K562 (cell line): Measurements from ENCODE around the gene PSAP. TPM values are rescaled to one million over a fixed set of nuclear protein-coding genes. Genes with fewer than 3 reads are reported as not detected.

Experiments
- CBFA2T3 ChIP-seq: fragments of 450-650 bp; IDR thresholded peaks from 2 replicates; pipeline ENCODE4 v1.6.1; 2017
- DACH1 ChIP-seq: fragments of 450-650 bp; IDR thresholded peaks from 2 replicates; pipeline ENCODE4 v1.6.1; 2018; ENCODE audit not compliant: partially characterized antibody
- DMBX1 ChIP-seq: fragments of 250-450 bp; sonication (Bioruptor Pico); IDR thresholded peaks from 2 replicates; pipeline ENCODE4 v1.8.0; 2022; ENCODE audit warnings: inconsistent platforms, mild to moderate bottlenecking, moderate library complexity, borderline replicate concordance
- HLTF ChIP-seq: fragments of 450-650 bp; IDR thresholded peaks from 2 replicates; pipeline ENCODE4 v1.6.1; 2016
- KLF16 ChIP-seq: IDR thresholded peaks from 2 replicates; pipeline ENCODE4 v1.6.1; 2016; ENCODE audit warnings: antibody characterized with exemption
- MAFG ChIP-seq: fragments of 450-650 bp; conservative IDR thresholded peaks from 2 replicates; pipeline ENCODE4 v1.6.1; 2016; ENCODE audit warnings: missing genetic modification characterization, missing compliant biosample characterization
- NFXL1 ChIP-seq: fragments of 450-650 bp; formaldehyde crosslinking; IDR thresholded peaks from 2 replicates; pipeline ENCODE4 v1.4.0; 2021; ENCODE audit warnings: mild to moderate bottlenecking
- SAP30 ChIP-seq: fragments of 200-600 bp; sonication (generic); IDR thresholded peaks from 2 replicates; pipeline ENCODE4 v1.6.1; 2012; ENCODE audit warnings: borderline replicate concordance, low read depth, mild to moderate bottlenecking, moderate library complexity, low read length, control low read depth, inconsistent platforms; ENCODE audit not compliant: insufficient read depth, poor library complexity, severe bottlenecking
- SMARCE1 ChIP-seq: fragments of 450-650 bp; IDR thresholded peaks from 2 replicates; pipeline ENCODE4 v1.7.1; 2016; ENCODE audit warnings: mild to moderate bottlenecking
- ZNF282 ChIP-seq: sonication (generic); formaldehyde crosslinking; IDR thresholded peaks from 2 replicates; pipeline ENCODE4 v1.8.1; 2023; ENCODE audit warnings: missing genetic modification reagents
- ZNF780A ChIP-seq: fragments of 250-450 bp; sonication (Bioruptor Pico); IDR thresholded peaks from 2 replicates; pipeline ENCODE4 v1.5.0; 2021; ENCODE audit warnings: mild to moderate bottlenecking
- polyA plus RNA-seq, 8 experiments: library from polyadenylated mRNA; depleted of rRNA in 4 of 8; stranded (reverse) in 5 of 8; unstranded in 3 of 8; fragments of >200 nt; fragmentation: Nextera tagmentation in 2 of 8; fragmentation: Illumina TruSeq in 1 of 8; extraction: Ambion mirVana in 2 of 8; extraction: Trizol in 1 of 8; gene quantifications; 2 replicates each; pipeline versions ENCODE4 v1.2.1 to v1.2.3, GENCODE V29; 2011 to 2014; ENCODE audit warnings: inconsistent platforms in 1 of 8, missing spikeins in 1 of 8
- total RNA-seq, 7 experiments: library from RNA; depleted of rRNA in 6 of 7; stranded (reverse); fragments of >200 nt in 6 of 7; fragmentation: Illumina TruSeq in 2 of 7; extraction: Trizol in 2 of 7; gene quantifications; 2 replicates each; pipeline versions ENCODE4 v1.2.1 to v1.2.3, GENCODE V29; 2011 to 2021; ENCODE audit warnings: low replicate concordance in 1 of 7
- TF ChIP-seq, protein P1 (sequence below): fragments of 450-650 bp; IDR thresholded peaks from 2 replicates; pipeline ENCODE4 v1.6.1; 2016
- TF ChIP-seq, protein P2 (sequence below): IDR thresholded peaks from 2 replicates; pipeline ENCODE4 v1.6.1; 2012; ENCODE audit warnings: low read depth, low read length, improper control_type of control experiment, borderline replicate concordance
- TF ChIP-seq, protein P3 (sequence below): fragments of 450-650 bp; conservative IDR thresholded peaks from 2 replicates; pipeline ENCODE4 v1.6.1; 2016; ENCODE audit warnings: missing genetic modification characterization, low read depth, mild to moderate bottlenecking, control low read depth, missing compliant biosample characterization
- TF ChIP-seq, protein P4 (sequence below): sonication (generic); formaldehyde crosslinking; IDR thresholded peaks from 2 replicates; pipeline ENCODE4 v1.8.0; 2023; ENCODE audit warnings: mild to moderate bottlenecking, missing genetic modification reagents

PSAP gene
- total and polyA plus RNA-seq, 9 of the 15 experiments (the other 6 are each of a cell fraction or from before 2014, with no cell fraction given), result 245 to 700 (median 429) TPM

DNA sequence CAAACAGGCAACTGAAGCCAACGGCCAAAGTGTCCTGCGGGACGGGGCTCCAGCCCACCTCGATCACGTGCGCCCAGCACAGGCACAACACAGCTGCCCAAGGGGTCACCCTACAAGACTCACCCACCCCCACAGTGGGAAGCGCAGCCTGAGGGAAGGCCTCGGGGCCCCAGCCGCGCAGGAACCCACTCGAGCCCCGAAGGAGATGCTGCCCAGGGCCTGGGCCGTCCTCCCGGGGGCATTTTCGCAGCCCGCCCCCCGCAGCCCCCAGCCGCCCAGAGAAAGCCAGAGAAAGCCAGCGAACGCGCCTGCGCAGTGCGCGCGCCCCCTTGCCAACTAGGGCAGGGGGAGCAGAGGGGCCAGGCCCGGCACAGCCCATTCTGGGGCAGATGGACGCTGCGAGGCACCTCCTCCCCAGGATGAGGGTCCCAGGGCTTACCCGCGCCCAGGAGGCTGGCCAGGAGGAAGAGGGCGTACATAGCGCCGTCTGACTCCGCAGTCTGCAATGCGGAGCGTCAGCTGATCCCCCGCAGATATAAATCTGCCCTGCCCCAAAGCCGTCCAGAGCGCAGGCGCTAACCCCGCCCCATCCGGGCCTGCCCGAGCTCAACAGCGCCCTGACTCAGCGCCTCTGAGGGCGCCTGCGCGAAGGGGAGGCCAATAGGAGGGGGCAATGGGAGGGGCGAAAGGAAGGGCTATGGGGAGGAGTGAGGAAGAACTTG is at the start of gene PSAP (continued):
- TF ChIP-seq SMARCE1, result peak; percentile 68
- TF ChIP-seq, protein P1, sequence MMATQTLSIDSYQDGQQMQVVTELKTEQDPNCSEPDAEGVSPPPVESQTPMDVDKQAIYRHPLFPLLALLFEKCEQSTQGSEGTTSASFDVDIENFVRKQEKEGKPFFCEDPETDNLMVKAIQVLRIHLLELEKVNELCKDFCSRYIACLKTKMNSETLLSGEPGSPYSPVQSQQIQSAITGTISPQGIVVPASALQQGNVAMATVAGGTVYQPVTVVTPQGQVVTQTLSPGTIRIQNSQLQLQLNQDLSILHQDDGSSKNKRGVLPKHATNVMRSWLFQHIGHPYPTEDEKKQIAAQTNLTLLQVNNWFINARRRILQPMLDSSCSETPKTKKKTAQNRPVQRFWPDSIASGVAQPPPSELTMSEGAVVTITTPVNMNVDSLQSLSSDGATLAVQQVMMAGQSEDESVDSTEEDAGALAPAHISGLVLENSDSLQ, result peak; percentile 81
- TF ChIP-seq HLTF, result peak; percentile 43; the same call in 1 of the 2 replicates
- peak; percentile 100 for TF ChIP-seq DACH1
- no peak for TF ChIP-seq DMBX1 (CRISPR knock-in tag)
- peak; percentile 92 for TF ChIP-seq SAP30
- no peak for TF ChIP-seq ZNF780A (CRISPR knock-in tag)
- TF ChIP-seq KLF16, result 0 out of 2 replicates have a peak, but pooled peaks have one; percentile 14
- peak; percentile 18; the same call in 1 of the 2 replicates for TF ChIP-seq CBFA2T3
- TF ChIP-seq, protein P2, sequence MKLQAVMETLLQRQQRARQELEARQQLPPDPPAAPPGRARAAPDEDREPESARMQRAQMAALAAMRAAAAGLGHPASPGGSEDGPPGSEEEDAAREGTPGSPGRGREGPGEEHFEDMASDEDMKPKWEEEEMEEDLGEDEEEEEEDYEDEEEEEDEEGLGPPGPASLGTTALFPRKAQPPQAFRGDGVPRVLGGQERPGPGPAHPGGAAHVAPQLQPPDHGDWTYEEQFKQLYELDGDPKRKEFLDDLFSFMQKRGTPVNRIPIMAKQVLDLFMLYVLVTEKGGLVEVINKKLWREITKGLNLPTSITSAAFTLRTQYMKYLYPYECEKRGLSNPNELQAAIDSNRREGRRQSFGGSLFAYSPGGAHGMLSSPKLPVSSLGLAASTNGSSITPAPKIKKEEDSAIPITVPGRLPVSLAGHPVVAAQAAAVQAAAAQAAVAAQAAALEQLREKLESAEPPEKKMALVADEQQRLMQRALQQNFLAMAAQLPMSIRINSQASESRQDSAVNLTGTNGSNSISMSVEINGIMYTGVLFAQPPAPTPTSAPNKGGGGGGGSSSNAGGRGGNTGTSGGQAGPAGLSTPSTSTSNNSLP, result 0 out of 2 replicates have a peak, but pooled peaks have one; percentile 44
- TF ChIP-seq ZNF282 (CRISPR knock-in tag), result no peak
- TF ChIP-seq, protein P3, sequence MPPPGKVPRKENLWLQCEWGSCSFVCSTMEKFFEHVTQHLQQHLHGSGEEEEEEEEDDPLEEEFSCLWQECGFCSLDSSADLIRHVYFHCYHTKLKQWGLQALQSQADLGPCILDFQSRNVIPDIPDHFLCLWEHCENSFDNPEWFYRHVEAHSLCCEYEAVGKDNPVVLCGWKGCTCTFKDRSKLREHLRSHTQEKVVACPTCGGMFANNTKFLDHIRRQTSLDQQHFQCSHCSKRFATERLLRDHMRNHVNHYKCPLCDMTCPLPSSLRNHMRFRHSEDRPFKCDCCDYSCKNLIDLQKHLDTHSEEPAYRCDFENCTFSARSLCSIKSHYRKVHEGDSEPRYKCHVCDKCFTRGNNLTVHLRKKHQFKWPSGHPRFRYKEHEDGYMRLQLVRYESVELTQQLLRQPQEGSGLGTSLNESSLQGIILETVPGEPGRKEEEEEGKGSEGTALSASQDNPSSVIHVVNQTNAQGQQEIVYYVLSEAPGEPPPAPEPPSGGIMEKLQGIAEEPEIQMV (tag), result no peak
- TF ChIP-seq MAFG (tag), result peak; percentile 70
- TF ChIP-seq NFXL1 (CRISPR knock-in tag), result no peak
- TF ChIP-seq, protein P4, sequence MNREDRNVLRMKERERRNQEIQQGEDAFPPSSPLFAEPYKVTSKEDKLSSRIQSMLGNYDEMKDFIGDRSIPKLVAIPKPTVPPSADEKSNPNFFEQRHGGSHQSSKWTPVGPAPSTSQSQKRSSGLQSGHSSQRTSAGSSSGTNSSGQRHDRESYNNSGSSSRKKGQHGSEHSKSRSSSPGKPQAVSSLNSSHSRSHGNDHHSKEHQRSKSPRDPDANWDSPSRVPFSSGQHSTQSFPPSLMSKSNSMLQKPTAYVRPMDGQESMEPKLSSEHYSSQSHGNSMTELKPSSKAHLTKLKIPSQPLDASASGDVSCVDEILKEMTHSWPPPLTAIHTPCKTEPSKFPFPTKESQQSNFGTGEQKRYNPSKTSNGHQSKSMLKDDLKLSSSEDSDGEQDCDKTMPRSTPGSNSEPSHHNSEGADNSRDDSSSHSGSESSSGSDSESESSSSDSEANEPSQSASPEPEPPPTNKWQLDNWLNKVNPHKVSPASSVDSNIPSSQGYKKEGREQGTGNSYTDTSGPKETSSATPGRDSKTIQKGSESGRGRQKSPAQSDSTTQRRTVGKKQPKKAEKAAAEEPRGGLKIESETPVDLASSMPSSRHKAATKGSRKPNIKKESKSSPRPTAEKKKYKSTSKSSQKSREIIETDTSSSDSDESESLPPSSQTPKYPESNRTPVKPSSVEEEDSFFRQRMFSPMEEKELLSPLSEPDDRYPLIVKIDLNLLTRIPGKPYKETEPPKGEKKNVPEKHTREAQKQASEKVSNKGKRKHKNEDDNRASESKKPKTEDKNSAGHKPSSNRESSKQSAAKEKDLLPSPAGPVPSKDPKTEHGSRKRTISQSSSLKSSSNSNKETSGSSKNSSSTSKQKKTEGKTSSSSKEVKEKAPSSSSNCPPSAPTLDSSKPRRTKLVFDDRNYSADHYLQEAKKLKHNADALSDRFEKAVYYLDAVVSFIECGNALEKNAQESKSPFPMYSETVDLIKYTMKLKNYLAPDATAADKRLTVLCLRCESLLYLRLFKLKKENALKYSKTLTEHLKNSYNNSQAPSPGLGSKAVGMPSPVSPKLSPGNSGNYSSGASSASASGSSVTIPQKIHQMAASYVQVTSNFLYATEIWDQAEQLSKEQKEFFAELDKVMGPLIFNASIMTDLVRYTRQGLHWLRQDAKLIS, result peak; percentile 74; the same call in 1 of the 2 replicates
